DND-41 (cell line): Measurements from ENCODE around the gene TSC22D4.

Source experiments
- ATAC-seq: fragments of 200-7000 bp; cut with Tn5 transposase; 3 replicates; pipeline ENCODE4 v1.9.1; 2021; ENCODE audit warnings: low read depth; ENCODE audit not compliant: insufficient read depth
- DNase-seq: peaks from one replicate; pipeline ENCODE4 v3.0.0-alpha.2; 2020
- H2AFZ ChIP-seq: 2 replicates; pipeline ENCODE4 v1.6.0; 2012; ENCODE audit warnings: low read depth, low read length
- H3K27ac ChIP-seq: 2 replicates; pipeline ENCODE4 v1.5.1; 2012; ENCODE audit warnings: low read length, inconsistent platforms
- H3K27me3 ChIP-seq: fragments of 200-600 bp; sonication (generic); 2 replicates; pipeline ENCODE4 v1.6.0; 2012; ENCODE audit warnings: low read length, mild to moderate bottlenecking, inconsistent platforms; ENCODE audit not compliant: insufficient read depth, poor library complexity
- H3K36me3 ChIP-seq: 2 replicates; pipeline ENCODE4 v1.5.1; 2012; ENCODE audit warnings: low read length, inconsistent platforms; ENCODE audit not compliant: insufficient read depth
- H3K4me1 ChIP-seq: 2 replicates; pipeline ENCODE4 v1.5.1; 2012; ENCODE audit warnings: mild to moderate bottlenecking, low read length; ENCODE audit not compliant: insufficient read depth
- H3K4me2 ChIP-seq: 2 replicates; pipeline ENCODE4 v1.6.0; 2012; ENCODE audit warnings: mild to moderate bottlenecking, moderate library complexity, low read length, inconsistent platforms; ENCODE audit not compliant: insufficient read depth
- H3K4me3 ChIP-seq, 2 experiments: fragments of 200-600 bp in 1 of 2; shearing (Covaris generic) in 1 of 2; 2 replicates each; pipeline ENCODE4 v1.5.1; 2012 to 2016; ENCODE audit warnings: inconsistent platforms in 2 of 2, low read length in 2 of 2, mild to moderate bottlenecking in 2 of 2, low read depth in 1 of 2, moderate library complexity in 1 of 2
- H3K79me2 ChIP-seq: 2 replicates; pipeline ENCODE4 v1.6.0; 2012; ENCODE audit warnings: low read length, inconsistent platforms; ENCODE audit not compliant: insufficient read depth
- H3K9ac ChIP-seq: 2 replicates; pipeline ENCODE4 v1.6.0; 2012; ENCODE audit warnings: low read depth, mild to moderate bottlenecking, inconsistent platforms, low read length, moderate library complexity
- H3K9me3 ChIP-seq: 2 replicates; pipeline ENCODE4 v1.5.1; 2012; ENCODE audit warnings: low read length, moderate library complexity, mild to moderate bottlenecking, inconsistent platforms; ENCODE audit not compliant: insufficient read depth, severe bottlenecking
- H4K20me1 ChIP-seq: 2 replicates; pipeline ENCODE4 v1.6.0; 2012; ENCODE audit warnings: low read length; ENCODE audit not compliant: insufficient read depth
- EZH2 ChIP-seq: IDR thresholded peaks from 3 replicates; pipeline ENCODE4 v1.6.1; 2012; ENCODE audit warnings: borderline replicate concordance, low read depth, mild to moderate bottlenecking, moderate library complexity, low read length, inconsistent platforms; ENCODE audit not compliant: severe bottlenecking
- TF ChIP-seq, protein P1 (sequence below): IDR thresholded peaks from 2 replicates; pipeline ENCODE4 v1.5.1; 2012; ENCODE audit warnings: borderline replicate concordance, low read length, moderate library complexity, mild to moderate bottlenecking; ENCODE audit not compliant: poor library complexity, severe bottlenecking; ENCODE audit errors: extremely low read depth

Gene TSC22D4

DNA sequence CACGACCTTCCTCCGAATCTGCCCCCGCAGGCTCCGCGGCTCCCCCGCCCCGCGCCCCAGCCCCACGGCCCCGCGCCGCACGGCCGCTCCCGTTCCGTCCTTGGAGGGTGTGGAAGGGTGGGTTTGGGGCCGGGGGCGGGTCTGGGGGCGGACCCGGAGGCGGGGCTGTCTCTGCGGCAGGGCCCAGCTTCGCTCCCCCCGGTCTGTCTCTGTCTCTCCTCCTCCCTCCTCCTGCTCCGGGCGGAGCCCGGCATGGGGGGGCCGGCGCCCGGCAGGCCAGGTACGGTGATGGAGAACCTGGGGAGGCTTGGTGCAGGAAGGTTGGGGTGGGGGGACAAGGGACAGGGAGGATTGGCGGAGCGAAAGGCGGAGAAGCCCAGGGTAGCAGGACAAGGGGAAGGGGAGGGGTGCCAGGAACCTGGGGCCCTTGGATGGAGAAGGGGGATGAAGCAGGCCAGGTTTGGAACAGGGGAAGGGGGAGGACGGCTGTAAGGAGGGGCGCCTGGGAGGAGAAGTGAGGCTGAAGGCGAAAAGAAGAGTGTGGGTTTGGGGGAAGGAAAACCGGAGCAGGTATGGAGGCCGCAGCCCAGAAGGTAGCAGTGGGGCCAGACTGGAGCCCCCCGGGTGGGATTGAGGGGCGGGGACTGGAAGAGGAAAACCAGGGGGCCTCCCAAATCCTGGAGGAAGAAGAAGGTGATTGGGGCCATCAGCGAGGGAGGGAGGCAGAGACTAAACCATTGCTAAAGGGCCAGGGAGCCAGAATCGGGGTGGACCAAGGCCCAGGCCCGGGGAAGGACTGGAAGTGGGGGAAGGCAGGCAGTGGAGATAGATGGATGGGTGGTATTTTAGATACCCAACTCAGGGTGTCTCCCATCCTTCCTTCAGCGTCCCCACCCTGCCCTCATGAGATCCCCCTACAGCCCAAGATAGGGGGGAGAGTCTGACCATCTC lies 5.0 kb upstream of the TSC22D4 start, which contains the start of gene NYAP1:
Gene NYAP1 (plus strand): TSS at position 206 of the 951 bp plus-strand sequence. CDS start 1,385 bp downstream, outside the sequence.
- ATAC-seq (peak; percentile 54), DNase-seq (peak; percentile 74)
- Histone ChIP-seq H3K36me3 (no peaks in the 10 kb centered on the region), H4K20me1 (peaks cover 2% of the 10 kb centered on the region; the same call in 1 of the 2 replicates), H3K9me3 (no peaks in the 10 kb centered on the region), H3K79me2 (peaks cover 3% of the 10 kb centered on the region), H3K9ac (peak within 1 kb of the TSS; percentile 65), H3K27me3 (peaks cover 7% of the 10 kb centered on the region), H2AFZ (peak within 1 kb of the TSS; percentile 71), H3K4me3 (peak within 1 kb of the TSS; percentile 28 to 66; a peak in 3 of 4 replicates), H3K4me1 (peaks cover 19% of the 10 kb centered on the region), H3K4me2 (peak within 1 kb of the TSS; percentile 98), H3K27ac (peak within 1 kb of the TSS; percentile 20; the same call in 1 of the 2 replicates)
- TF ChIP-seq EZH2 = no peak
- TF ChIP-seq, protein P1, sequence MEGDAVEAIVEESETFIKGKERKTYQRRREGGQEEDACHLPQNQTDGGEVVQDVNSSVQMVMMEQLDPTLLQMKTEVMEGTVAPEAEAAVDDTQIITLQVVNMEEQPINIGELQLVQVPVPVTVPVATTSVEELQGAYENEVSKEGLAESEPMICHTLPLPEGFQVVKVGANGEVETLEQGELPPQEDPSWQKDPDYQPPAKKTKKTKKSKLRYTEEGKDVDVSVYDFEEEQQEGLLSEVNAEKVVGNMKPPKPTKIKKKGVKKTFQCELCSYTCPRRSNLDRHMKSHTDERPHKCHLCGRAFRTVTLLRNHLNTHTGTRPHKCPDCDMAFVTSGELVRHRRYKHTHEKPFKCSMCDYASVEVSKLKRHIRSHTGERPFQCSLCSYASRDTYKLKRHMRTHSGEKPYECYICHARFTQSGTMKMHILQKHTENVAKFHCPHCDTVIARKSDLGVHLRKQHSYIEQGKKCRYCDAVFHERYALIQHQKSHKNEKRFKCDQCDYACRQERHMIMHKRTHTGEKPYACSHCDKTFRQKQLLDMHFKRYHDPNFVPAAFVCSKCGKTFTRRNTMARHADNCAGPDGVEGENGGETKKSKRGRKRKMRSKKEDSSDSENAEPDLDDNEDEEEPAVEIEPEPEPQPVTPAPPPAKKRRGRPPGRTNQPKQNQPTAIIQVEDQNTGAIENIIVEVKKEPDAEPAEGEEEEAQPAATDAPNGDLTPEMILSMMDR = no peak

DNA sequence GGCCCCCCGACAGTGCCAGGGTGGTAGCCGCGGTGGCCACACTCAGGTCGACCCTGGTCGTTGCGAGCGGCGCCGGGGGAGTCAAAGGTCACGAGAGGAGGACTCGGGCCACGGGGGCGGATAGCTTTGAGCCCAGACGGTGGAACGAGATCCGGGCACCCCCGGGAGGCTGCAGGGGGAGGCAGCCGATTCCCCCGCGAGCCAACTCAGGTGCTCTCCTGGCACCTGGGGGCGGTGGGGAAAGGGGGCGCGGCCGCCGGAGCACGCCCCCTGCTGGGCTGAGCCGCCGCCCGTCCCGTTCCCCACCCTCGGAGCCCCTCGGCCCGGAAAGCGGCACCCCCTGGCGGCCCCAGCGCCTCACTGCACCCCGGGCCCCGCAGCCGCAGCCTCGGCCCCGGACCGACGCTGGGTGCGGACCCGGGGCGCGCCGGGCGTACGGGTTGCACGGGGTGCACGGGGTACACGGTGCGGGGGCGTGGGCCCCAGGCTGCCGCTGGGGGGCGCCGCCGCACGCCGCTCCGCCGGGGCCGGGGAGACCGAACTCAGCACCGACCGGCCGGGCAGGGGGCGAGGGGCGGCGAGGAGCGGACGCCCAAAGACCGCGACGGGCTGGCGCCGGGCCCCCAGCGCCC lies 4.2 kb upstream of the TSC22D4 start:
- peaks cover 2% of the 10 kb centered on the region; the same call in 1 of the 2 replicates for H4K20me1 ChIP-seq
- peak overlapping the region; percentile 71 for H2AFZ ChIP-seq
- H3K27ac ChIP-seq = peak overlapping the region; percentile 20; the same call in 1 of the 2 replicates
- DNase-seq (peak; percentile 79), ATAC-seq (peak; percentile 58)
- H3K4me2 ChIP-seq = peak overlapping the region; percentile 98
- H3K79me2 ChIP-seq = peaks cover 11% of the 10 kb centered on the region
- peak overlapping the region; percentile 65 for H3K9ac ChIP-seq
- H3K36me3 ChIP-seq = no peaks in the 10 kb centered on the region; the same call in 1 of the 2 replicates
- H3K4me1 ChIP-seq = peaks cover 19% of the 10 kb centered on the region
- H3K4me3 ChIP-seq = peak overlapping the region; percentile 28 to 66; a peak in 3 of 4 replicates
- peaks cover 7% of the 10 kb centered on the region for H3K27me3 ChIP-seq
- H3K9me3 ChIP-seq = no peaks in the 10 kb centered on the region
- TF ChIP-seq EZH2 = no peak
- TF ChIP-seq, protein P1 = peak; percentile 92

DNA sequence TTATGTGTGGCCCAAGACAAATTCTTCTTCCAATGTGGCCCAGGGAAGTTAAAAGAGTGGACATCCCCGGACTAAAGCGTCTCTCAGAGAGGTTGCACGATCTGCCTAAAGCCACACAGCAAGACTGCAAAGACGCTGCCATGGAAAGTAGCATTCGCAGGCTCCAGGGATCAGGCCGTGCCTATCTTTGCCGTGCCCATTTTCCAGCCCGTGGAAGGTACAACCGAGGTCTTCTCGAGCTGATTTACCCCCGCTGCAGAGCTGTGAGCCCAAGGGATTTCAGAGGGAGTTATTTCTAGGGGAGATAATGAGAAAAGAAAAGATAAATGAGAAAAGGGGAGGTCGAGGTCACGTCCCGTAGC lies 3.7 kb upstream of the TSC22D4 start:
- Histone ChIP-seq H3K79me2 (peaks cover 16% of the 10 kb centered on the region), H3K27ac (peak overlapping the region; percentile 20; the same call in 1 of the 2 replicates), H3K4me2 (peak overlapping the region; percentile 98), H3K4me3 (peak overlapping the region; percentile 28 to 66; a peak in 3 of 4 replicates), H3K9me3 (no peaks in the 10 kb centered on the region), H2AFZ (peak overlapping the region; percentile 71), H3K4me1 (peaks cover 23% of the 10 kb centered on the region), H3K36me3 (no peaks in the 10 kb centered on the region; the same call in 1 of the 2 replicates), H3K27me3 (peaks cover 7% of the 10 kb centered on the region), H4K20me1 (peaks cover 6% of the 10 kb centered on the region), H3K9ac (peak overlapping the region; percentile 65)
- ATAC-seq = no peak
- TF ChIP-seq EZH2 = no peak
- TF ChIP-seq, protein P1 = no peak
- DNase-seq = no peak
